HG03469 (cell line): ENCODE measurements around the gene SRL.

Experiments
- ATAC-seq: cut with Tn5 transposase; IDR thresholded peaks from one replicate; pipeline ENCODE4 v1.9.1; 2021; ENCODE audit warnings: mild to moderate bottlenecking, moderate library complexity, moderate number of reproducible peaks; ENCODE audit not compliant: unreplicated experiment

Gene SRL

DNA sequence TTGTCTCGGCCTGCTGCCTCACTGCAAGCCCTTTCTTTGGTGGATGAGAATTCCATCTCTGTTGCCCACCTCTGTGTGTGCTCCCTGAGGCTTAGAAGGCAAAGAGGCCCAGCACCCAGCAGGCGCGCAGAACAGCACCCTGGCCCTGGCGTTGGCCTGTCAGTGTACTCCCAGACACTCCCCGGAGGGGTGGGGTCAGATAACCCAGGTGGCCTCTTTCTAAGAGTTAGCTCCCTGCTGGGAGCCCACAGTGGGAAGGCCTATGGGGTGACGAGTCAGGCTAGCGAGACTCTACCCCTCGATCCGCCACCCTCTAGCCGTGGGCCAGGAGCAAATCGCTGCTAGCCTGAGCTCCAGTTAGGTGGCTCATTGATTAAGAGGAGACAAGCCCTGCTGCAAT lies 38.1 kb downstream of the SRL start:
- ATAC-seq, result no peak

DNA sequence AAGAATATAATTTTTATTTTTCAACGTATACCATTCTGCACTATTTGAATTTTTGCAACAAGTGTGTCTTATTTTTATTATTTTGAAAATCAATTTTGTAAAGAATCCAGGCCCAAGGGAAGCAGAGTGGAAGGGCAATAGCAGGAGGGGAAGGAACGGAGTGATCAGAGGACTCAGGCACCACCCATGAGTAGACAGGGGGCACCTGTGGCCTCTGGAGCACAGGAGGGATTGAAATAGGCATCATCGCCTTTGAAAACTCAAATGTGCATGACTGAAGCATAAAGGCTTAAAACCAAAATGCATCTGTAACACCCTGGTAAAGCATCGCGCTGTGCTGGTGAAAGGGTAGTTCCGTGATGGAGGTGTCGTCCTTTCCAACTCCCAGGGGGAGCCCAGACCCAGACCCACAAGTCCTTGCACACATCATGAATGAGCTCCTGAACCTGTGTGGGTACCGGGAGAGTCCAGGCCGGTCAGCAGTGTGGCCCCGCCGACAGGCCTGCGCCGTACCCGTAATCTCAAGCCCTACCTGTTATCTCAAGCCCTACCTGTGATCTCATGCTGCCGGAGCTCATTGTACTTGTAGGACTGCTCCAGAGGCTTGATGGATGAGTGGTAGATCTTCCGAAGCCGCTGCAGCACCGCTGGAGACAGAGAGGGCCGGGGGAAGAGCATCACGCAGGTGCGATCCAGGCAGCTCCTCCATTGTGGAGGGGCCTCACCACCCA lies 39.1 kb downstream of the SRL start:
- ATAC-seq, result no peak

DNA sequence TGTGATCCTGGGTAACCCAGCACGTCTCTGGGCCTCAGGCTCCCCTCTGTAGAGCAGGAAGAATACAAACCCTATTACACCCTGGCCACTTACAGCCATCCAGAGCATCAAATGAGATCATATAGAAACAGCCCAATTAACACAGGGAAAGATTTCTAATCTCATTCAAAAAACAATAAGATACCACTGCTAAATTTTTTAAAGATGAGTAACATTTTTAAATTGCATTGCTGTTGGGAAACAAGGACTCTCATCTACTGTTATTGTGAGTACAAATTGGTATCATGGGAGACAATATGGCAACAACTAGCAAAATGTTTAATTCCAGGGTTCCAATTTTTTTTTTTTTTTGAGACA lies 41.1 kb downstream of the SRL start:
- no peak for ATAC-seq

DNA sequence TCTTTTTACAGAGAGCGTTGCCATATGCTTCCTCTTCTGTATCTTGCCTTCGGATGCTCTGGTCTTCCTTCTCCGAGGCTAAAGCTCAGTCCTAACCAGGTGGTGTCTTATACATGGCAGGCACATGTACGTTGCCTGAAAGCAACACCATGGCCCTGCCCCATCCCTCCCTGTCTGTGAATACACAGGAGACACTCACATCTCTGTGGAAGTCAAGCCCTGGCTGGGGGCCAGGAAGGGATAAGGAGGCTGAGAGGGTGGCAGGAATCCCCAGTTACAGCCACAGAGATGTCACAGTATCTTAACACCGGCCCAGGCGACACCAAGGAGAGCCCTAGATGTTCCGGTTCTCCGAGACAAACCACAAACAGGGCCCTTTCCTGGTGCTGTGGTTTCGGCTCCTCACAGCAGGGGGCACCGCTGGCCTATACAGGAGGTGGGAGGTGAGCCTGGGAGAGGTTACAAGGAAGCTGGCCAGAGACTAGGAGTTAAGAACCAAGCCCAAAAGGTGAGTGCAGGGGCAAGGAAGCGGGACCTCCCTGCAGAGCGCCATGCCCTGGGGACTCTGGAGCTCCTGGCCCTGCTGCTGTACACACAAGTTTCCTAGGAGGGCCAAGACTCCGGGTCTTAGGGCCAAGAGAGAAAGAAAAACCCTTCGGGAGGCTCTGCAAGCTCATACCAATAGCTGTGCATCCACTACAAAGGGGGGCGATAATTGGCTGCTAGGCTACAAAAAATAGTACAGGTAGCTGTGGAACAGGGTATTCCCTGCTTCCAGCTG lies 41.7 kb downstream of the SRL start:
- ATAC-seq, result no peak

DNA sequence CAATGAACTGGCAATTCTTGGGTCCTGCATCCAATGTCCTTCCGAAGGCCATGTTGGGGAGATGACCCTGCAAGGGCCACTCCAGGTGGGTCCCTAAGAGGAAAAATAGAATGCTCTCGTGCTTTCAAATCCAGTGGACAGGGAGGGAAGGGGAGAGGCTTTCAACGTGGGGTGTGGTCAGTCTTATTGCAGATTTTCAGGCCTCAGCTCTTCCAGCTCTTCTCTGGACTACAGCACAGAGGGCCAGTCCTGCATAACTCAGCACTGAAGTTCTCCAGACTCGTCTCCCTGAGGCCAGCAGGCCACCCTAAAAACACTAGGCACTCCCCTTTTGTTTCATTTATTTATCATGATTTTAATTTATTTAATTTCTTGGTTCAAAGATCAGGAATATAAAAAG lies 43.1 kb downstream of the SRL start:
- ATAC-seq, result no peak

DNA sequence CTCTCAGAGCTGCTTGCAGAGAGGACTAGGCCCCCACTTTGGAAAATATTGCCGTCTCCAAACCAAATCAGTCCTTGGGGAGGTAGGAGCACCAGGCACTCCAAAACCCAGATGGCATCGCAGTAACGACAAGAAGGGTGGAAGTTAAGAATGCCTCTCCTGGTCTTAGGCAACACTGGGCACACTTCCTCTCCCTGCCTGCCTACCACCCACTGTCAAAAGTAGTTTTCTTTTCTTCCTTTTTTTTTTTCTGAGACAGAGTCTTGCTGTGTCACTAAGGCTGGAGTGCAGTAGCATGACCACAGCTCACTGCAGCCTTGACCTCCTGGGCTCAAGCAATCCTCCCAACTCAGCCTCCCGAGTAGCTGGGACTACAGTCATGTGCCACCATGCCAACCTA lies 47.2 kb downstream of the SRL start:
- no peak for ATAC-seq

DNA sequence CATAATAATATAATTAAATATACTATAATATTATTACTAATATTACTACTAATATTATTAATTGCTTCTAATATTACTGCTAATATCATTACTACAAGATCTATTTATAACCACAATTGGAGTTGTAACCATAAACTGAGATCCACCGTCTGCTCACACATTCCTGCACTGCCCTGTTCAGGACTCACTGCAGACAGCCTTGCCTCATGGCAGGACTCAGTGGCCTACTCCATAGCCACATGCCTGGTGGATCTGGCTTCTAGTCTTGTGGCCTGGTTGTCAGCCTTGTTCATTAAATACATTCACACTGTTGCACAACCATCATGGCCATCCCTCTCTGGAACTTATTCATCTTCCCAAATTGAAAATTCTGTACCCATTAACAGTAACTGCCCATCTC lies 48.0 kb downstream of the SRL start:
- ATAC-seq, result no peak

DNA sequence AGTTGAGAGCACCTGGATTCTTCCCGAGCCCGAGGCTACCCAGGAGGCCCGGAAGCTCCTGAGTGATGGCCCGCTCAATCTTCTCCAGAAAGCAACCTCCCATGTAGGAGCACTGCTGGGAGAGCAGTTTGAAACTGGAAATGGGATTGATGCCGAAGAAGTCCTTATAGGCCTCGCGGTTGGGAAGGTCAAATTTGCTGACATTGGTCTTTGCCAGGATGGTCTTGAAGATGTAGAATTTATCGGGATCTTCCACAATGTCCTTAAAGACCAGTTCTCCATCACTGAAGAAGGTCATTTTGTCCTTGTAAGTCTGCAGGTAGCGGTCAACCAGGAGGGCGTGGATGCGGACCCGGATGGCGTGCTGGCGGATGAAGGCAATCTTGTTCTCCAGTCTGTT lies 49.7 kb downstream of the SRL start:
- no peak for ATAC-seq

DNA sequence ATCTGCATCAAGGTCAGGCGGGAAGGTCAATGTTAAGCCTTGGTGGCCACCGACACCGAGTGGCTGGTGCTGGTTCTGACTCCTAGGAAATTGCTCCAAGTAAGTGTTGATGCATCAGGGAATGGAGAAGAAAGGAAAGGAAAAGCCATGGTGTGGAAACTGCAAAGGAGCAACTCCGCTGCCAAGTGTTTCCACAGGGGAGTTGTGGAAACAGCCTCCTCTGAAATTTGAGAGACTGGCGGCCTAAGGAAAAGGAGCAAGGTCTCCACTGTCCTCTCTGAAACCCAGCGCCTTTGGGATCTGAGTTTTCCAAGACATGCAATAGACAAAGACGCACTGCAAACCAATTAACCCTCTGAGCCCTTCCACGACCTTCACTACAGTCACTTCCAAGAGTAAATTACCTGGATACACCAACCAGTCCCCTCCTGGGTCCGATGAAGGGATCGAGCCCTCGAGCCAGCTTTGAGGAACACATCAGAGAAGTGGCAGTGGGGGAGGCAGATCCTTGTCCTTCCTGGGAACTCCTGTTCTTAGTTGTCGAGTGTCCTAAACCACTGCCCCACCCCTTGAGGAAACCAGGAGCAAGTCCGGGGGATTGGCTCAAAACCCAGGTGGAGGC lies 51.1 kb downstream of the SRL start:
- ATAC-seq, result no peak

DNA sequence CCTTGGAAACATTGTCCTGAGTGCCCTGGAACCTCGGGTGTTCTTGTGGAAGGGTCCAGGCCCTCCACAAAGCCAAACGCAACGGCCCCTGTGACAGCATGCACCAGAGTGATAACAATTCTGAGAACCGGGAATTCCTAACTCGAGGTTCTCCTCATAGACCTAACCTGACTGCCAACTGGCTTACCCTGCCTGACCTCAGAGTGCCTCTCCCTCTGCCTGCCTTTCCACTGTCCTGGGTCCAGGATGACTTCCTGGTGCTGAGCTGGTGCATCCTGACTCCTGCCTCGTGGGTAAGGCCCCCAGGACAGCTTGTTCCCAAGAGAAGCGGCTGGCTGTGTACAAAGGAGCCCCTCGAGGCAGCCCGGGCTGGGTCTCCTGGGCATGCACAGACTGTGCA lies 51.8 kb downstream of the SRL start:
- ATAC-seq, result no peak

DNA sequence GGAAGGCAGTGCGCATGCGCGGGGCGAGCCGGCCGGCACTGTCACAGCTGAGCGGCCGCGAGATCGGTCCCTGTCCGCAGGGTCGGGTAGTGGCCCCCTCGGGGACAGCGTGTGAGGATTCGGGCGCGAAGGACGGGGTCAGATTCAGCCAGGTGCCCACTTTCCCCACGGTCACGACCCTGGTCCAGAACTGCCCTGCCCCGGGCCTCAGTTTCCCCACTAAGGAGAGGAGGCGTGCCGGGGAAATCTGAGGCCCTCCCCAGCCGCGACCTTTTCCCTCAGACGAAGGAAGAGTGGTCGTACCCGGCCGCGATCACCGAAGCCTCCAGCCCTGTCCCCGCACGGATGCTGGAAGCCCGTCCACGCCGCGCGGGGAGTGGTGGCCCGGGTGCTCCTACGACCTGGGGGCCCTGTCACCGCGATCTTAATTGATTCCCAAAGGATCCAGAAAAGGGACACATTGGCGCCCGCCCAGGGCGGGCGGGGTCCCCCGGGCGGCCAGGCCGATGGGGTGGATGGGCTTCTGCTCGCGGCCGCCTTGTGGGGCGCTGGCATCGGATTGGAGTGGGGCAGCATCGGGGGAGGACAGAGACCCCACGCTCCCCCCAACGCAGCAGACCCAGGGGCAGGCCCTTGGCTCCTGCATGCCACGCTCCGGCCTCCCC lies 57.7 kb downstream of the SRL start:
- ATAC-seq, result no peak

DNA sequence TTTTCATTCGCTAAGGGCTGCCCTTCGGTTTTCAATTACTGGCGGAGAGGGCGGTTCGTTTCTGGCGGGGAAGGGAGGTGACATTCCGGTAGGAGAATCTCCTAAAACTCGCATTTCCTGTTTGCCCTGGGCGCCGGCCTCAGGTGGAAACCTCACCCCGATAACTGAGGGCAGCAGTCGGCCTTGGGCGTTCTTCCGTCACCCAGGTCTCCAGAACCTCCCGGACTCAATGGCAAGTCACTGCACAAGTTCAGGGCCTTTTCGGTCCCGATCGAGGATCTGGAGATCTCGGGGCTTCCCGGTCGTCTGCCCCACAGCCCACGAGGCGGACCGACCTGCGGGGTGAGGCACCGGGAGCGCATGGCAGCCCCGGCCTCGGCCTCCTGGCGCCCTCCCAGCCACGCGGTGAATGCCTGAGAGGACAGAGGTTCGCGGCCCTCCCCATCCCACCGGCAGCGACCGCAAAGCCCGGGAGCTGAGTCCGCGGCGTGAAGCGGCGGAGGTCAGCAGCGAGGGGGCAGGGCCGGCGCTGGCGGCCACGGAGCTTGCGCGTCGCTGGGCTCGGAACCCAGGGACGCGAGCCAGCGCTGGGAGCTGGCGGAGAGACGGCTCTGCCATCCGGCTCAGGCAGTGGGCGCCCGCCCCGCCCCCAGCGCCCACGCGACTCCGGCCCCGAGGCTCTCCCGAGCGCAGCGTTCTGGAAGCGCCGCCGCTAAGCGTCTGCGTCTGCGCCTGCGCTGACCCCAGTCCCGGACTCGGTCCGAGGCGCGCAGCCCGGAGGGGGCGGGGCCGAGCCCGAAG lies 58.4 kb downstream of the SRL start:
- peak; percentile 77 for ATAC-seq

DNA sequence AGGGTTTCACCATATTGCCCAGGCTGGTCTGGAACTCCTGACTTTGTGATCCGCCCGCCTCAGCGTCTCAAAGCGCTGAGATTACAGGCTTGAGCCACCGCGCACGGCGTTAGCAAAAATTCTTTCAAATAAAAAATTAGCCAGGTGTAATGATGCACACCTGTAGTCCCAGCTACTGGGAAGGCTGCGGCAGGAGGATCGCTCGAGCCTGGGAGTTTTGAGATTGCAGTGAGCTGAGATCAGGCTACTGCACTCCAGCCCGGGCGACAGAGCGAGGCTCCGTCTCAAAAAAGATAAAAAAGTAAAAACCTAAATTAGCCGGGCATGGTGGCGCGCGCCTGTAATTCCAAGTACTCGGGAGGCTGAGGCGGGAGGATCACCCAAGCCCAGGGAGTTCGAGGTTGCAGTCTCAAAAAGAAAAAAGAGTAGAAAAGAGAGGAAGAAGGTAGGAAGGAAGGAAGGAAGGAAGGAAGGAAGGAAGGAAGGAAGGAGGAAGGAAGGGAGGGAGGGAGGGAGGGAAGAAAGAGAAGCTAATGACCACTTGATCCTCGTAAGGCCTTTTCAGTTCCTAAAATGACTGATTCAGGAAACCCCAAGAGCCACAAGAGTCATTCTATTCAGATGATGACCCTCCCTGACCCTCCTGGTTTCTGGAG lies 59.2 kb downstream of the SRL start:
- ATAC-seq, result peak; percentile 17

DNA sequence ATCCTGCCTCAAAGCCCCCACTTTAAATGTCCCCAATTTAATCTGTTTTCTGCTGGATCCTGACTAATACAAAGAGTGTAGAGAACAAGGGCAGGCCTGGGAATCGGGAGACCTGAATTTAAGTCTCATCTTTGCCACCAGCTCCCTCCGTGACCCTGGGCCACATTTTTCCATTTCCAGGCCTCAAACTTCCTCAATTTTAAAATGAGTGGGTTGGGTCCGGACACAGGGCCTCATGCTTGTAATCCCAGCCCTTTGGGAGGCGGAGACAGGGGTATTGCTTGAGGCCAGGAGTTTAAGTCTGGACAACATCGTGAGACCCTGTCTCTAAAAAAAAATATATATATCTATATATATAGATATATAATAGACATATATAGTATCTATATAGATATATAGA lies 61.4 kb downstream of the SRL start:
- no peak for ATAC-seq

DNA sequence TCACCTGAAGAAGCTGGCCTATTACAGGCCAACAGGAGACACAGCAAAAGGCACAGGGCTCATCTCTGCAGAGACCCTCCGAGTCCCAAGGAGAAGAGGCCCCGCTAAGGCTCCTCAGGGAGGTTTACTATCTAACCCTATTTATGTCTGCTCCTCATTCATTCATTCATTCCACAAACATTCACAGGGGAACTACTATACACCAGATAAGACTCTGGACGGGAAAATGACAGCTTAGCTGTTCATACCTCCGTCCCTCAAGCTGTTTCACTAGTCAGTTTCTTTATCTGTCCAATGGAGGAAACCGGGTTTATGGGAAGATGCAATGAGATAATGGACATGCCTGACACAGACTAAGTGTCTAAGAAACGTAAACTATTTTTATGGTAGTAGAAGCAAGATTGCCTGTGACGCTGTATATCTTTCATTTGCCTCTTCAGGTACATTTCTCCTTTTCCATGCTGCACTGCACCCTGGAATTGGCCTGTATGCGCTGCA lies 62.1 kb downstream of the SRL start:
- no peak for ATAC-seq

DNA sequence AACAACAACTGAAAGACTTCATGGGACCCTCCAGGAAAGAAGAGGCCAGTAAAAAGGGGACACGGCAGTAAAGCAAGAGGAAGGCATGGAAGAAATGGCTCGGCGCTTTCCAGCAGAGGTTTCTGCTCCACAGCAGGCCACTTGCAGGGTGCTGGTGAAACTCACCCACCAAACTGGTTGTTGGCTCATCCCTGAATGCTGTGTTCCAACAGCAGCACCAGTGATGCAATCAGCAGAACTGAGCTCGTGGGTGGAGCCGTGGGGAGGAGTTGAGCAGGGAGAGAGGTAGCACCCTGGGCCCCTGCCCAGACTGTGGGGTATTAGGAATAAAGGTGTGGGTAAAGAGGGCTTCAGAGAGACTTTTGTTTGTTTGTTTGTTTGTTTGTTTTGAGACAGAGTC lies 62.9 kb downstream of the SRL start:
- ATAC-seq, result no peak

DNA sequence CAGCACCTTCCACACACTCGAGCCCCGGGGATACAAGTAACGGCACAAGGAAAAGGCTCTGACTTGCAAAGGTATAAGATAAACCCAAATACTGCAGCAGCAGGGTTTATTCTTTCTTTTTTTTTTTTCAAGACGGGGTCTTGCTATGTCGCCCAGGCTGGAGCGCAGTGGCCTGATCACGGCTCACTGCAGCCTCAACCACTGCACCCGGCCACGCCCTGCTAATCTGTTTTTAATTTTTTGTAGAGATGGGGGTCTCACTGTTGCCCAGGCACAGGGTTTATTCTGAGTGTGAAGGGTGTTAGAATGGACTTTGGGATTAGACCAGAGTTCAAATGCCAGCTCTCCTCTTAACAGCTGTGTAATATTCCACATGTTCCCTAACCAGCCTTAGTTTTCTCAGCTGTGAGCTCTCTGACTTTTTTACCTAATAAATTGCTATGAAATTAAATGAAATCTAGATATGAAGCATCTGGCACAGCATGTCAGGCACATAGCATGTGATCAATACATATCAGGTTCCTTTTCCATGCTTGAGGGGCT lies 63.3 kb downstream of the SRL start:
- ATAC-seq, result no peak

DNA sequence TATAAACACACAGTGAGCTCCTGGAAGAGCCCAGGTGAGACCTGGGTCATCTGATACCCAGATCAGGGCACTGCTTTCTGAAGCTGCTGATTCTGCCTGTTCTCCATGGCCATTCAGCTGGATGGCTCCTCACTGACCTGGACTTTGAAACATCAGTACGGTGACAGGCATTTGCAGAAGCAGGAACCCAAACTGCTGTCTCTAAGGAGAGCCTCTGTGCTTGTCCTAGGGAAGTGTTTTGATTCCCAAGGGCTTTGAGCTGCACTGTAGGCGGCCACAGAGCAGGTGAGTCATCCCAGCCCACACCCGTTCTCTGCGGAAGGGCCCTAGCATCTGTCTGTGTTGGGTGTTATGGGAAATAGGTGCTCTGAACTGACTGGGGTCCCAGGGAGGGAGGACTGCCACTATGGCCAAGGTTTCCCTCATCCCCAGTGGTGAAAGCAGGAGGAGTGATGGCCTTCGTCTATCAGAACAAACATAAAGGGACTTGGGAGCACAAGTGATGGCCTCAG lies 64.9 kb downstream of the SRL start:
- ATAC-seq, result no peak

DNA sequence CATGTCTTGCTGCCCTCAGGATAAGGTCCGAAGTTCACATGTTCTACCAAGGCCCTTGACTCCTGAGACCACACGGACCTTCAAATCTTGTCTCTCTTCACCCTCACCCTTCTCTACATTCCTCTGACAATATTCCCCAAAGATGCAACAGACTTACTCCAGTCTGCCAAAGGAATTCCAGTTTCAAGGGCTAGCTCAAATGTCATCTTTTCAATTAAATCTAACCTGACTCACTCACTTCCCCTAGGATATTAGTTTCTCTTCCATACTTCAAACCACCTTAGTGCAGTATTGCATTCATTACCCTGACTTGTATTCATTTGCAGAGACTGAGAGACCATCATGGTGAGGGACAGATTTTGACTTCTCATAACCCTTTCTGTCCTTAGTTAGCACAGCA lies 66.0 kb downstream of the SRL start:
- no peak for ATAC-seq

DNA sequence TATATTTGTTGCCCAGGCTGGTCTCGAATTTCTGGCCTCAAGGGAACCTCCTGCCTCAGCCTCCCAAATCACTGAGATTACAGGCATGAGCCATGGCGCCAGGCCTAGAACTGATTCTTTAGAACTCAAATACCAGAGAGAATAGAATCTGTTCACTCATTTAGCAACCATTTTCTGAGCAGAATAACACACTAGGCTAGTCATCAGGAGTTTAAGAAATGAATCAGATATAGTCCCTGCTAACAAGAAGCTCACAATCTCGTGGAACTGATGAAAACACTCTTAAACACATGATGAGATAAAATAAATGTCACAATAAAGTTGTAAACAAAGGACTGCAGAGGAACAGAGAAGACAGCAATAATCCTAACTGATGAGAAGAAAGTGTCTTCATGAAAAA lies 69.8 kb downstream of the SRL start:
- no peak for ATAC-seq
